Activated CD8-positive, alpha-beta memory T cell treated with anti-CD3 and anti-CD28 coated beads, Interleukin-2, amount 10 ng/mL, durations not matched to agents 7 days and 5 days (primary cell): ENCODE data around the gene PIM3. TPM values are rescaled to one million over a fixed set of nuclear protein-coding genes. Genes with fewer than 3 reads are reported as not detected.

ENCODE experiments used
- ATAC-seq: fragments of 150-1000 bp; cut with Tn5 transposase; one replicate; pipeline ENCODE4 v1.10.0; 2021; ENCODE audit warnings: moderate library complexity
- CTCF ChIA-PET: fragments of 350-600 bp; sonication (Branson Sonifier 250); formaldehyde crosslinking; loops from one replicate; lab custom pipeline; 2021; ENCODE audit warnings: antibody characterized with exemption; lab: Charles Lee
- DNase-seq: peaks from one replicate; pipeline ENCODE4 v3.0.0-alpha.2; 2020
- H3K27ac Mint-ChIP-seq: one replicate; pipeline ENCODE4 v1.8.0; 2021; ENCODE audit warnings: mild to moderate bottlenecking, mixed read lengths
- H3K27me3 Mint-ChIP-seq: one replicate; pipeline ENCODE4 v1.8.0; 2021; ENCODE audit warnings: mixed read lengths
- H3K36me3 Mint-ChIP-seq: one replicate; pipeline ENCODE4 v1.8.0; 2021; ENCODE audit warnings: mild to moderate bottlenecking, mixed read lengths
- H3K4me1 Mint-ChIP-seq: one replicate; pipeline ENCODE4 v1.8.0; 2021; ENCODE audit warnings: mixed read lengths
- H3K4me3 Mint-ChIP-seq: one replicate; pipeline ENCODE4 v1.8.0; 2021; ENCODE audit warnings: mild to moderate bottlenecking, moderate library complexity, mixed read lengths
- H3K9me3 Mint-ChIP-seq: one replicate; pipeline ENCODE4 v1.8.0; 2022; ENCODE audit warnings: low read depth, mixed read lengths
- total RNA-seq, 2 experiments: library from RNA; stranded (reverse); gene quantifications; one replicate each; pipeline ENCODE4 v1.2.3, GENCODE V29; 2021

Gene PIM3
- total RNA-seq, 2 experiments from 2014 or later: 53.4 to 79.7 TPM

DNA sequence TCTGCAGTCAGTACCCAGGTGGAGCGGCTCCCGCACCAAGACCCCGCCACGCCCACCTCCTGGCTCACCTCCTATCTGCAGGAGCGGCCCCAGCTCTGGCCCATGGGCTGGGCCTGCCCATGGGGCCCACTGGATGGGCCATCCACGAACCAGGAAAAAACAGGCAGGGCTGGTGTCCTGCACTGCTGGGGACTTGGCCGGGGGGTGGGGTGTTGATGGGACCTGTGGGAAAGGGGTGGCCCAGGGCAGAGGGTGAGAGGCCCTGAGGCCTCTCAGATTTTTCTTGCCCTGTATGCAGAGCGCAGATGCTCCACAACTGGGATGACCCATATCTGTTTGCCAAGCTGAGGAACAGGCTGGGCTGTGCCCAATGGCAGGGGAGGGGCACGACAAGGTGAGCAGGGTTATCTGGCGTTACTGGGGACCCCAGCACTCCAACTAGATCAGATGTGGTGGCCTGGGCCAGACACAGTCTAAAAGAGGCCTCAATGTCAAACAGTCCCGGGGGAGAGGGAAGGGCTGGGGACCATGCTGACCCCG lies 2.7 kb upstream of the PIM3 start:
- Mint-ChIP-seq H3K27ac (no peak overlapping the region), H3K4me3 (no peak overlapping the region), H3K36me3 (peaks cover 10% of the 10 kb centered on the region), H3K4me1 (peaks cover 13% of the 10 kb centered on the region), H3K9me3 (no peaks in the 10 kb centered on the region), H3K27me3 (no peaks in the 10 kb centered on the region)
- CTCF ChIA-PET: no interaction called here
- DNase-seq (no peak), ATAC-seq (no peak)

GRCh38 chr22:49958366-49958921 lies 2.1 kb upstream of the PIM3 start:
- DNase-seq: no peak
- Mint-ChIP-seq H3K4me1 (peaks cover 18% of the 10 kb centered on the region), H3K27ac (peak overlapping the region; percentile 11), H3K27me3 (no peaks in the 10 kb centered on the region), H3K36me3 (peaks cover 15% of the 10 kb centered on the region), H3K4me3 (peak overlapping the region; percentile 72), H3K9me3 (no peaks in the 10 kb centered on the region)
- ATAC-seq: no peak
- CTCF ChIA-PET: no interaction called here

DNA sequence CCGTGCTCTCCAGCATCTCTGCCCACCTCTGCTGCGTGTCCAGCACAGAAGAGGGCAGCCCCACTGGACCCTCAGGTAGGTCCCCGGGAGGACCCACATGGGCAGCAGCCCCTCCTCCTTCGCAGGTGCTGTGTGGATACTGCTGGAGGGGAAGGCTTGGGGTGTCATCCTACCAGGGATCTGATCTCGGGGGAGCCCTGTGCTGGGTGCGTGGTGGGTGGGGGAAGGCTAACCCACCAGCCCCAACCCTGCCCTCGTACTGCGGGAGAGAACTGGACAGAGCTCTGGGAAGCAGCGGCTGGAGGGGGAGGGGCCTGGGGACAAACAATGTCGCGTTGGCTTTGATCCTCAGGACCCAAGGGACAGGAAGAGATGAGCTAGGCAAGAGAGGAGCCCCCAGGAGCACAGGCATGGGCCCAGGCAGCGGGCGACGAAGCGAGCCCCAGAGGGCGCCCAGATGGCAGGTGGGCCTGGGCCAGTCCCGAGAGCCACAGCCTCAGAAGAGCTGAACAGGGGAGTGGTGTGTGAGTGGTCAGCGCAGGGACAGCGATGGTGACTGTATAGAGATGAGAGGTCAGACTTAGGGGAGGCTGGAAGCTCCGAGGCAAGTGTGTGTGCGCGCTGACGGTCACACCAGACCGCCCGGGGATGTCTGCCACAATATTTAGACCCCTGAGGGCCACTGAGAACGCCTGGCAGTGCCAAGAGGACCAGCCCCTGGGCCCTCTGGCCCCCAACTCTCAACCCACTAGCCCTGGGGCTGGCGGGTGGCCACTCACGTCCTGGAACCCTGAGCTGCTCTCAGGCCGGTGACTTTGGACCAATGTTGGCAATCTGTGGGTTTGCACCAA lies 1.4 kb upstream of the PIM3 start:
- Mint-ChIP-seq H3K9me3 (no peaks in the 10 kb centered on the region), H3K27me3 (no peaks in the 10 kb centered on the region), H3K4me3 (peak overlapping the region; percentile 72), H3K4me1 (peaks cover 26% of the 10 kb centered on the region), H3K27ac (peak overlapping the region; percentile 82), H3K36me3 (peaks cover 21% of the 10 kb centered on the region)
- ATAC-seq: no peak
- no peak for DNase-seq
- CTCF ChIA-PET: interaction anchor here (1.2 to 1.3 kb wide), 2 partner anchors 23 to 35 kb away, joined by 3 to 4 read pairs; no protein-coding TSS in a partner anchor

- Mint-ChIP-seq H3K27ac (peak overlapping the region; percentile 82), H3K27me3 (no peaks in the 10 kb centered on the region), H3K36me3 (peaks cover 23% of the 10 kb centered on the region), H3K4me3 (peak overlapping the region; percentile 72), H3K4me1 (peaks cover 29% of the 10 kb centered on the region), H3K9me3 (no peaks in the 10 kb centered on the region)
- CTCF ChIA-PET: interaction anchor here (1.0 to 1.3 kb wide), 3 partner anchors 11 to 34 kb away, joined by 3 to 4 read pairs (median 3); no protein-coding TSS in a partner anchor
- no peak for ATAC-seq
- no peak for DNase-seq
Observed at GRCh38 chr22:49959782-49960158, 802 bp upstream of the PIM3 start.

DNA sequence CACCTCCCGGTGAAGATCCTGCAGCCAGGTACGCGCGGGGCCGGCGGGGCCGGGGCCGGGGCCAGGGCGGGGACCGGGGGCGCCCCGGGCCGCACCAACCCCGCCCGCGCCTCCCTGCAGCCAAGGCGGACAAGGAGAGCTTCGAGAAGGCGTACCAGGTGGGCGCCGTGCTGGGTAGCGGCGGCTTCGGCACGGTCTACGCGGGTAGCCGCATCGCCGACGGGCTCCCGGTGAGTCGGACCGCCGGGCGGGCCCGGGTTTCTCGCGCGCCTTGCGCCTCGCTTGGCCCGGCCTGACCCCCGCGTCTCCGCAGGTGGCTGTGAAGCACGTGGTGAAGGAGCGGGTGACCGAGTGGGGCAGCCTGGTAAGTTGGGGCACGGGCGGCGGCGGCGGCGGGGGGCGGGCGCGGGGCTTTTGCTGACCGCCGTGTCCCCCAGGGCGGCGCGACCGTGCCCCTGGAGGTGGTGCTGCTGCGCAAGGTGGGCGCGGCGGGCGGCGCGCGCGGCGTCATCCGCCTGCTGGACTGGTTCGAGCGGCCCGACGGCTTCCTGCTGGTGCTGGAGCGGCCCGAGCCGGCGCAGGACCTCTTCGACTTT lies 531 bp downstream of the PIM3 start:
- H3K9me3 Mint-ChIP-seq: no peaks in the 10 kb centered on the region
- H3K36me3 Mint-ChIP-seq: peaks cover 23% of the 10 kb centered on the region
- peak overlapping the region; percentile 87 for H3K27ac Mint-ChIP-seq
- H3K4me3 Mint-ChIP-seq: peak overlapping the region; percentile 86
- H3K4me1 Mint-ChIP-seq: peaks cover 29% of the 10 kb centered on the region
- ATAC-seq (no peak), DNase-seq (peak; percentile 65)
- H3K27me3 Mint-ChIP-seq: no peaks in the 10 kb centered on the region
- CTCF ChIA-PET: interaction anchor here (0.8 to 2.7 kb wide), 3 partner anchors 25 to 230 kb away, joined by 3 to 9 read pairs (median 3); no protein-coding TSS in a partner anchor

DNA sequence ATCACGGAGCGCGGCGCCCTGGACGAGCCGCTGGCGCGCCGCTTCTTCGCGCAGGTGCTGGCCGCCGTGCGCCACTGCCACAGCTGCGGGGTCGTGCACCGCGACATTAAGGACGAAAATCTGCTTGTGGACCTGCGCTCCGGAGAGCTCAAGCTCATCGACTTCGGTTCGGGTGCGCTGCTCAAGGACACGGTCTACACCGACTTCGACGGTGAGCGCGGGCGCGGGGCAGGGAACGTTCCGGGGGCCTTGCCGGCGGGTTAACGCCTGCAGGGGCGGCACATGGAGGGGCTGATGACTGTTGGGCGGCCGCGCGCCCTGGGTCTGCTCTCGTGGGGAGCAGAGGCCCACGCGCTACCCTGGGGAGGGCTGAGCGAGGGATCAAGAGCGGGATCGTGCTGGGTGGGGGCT lies 1.0 kb downstream of the PIM3 start:
- ATAC-seq (no peak), DNase-seq (no peak)
- Mint-ChIP-seq H3K4me3 (peak overlapping the region; percentile 86), H3K36me3 (peaks cover 23% of the 10 kb centered on the region), H3K27me3 (no peaks in the 10 kb centered on the region), H3K27ac (peak overlapping the region; percentile 87), H3K4me1 (peaks cover 29% of the 10 kb centered on the region), H3K9me3 (no peaks in the 10 kb centered on the region)
- CTCF ChIA-PET: interaction anchor here (0.8 to 2.7 kb wide), 5 partner anchors 9 to 229 kb away, joined by 3 to 9 read pairs (median 4); no protein-coding TSS in a partner anchor

DNA sequence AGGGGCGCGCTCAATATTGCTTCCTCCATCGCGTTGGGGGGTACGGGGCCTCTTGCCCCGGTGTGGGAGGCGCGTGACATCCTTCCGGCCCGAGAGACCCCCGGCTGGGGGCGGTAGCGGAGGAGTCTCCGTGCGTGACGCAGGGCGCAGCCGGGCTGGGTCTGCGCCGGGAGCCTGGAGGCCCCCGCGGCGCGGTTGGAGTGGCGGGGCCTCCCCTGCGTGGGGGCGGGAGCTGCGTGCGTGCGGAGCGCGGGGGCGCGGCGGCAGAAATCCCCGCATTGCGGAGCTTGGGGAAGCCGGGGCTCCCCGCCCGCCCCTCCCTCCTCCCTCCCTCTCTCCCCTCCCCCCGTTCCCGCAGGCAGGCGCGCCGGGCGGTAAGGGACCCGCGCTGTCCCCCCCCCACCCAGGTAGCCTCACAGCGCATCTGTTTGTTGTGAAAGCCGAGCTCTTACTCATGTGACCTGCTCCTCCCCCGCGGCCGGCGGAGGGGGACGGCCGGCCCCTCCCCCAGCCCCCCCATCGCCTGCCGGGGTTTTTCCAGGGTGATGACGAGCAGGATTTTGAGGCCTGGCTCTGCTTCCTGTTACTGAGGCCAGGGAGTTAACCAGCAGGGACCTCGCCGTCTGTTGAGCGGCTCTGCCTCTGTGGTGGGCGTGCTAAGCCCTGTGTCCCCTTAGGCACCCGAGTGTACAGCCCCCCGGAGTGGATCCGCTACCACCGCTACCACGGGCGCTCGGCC lies 1.6 kb downstream of the PIM3 start:
- H3K36me3 Mint-ChIP-seq: peaks cover 23% of the 10 kb centered on the region
- peak; percentile 3 for ATAC-seq

GRCh38 chr22:49962751-49963646 lies 2.4 kb downstream of the PIM3 start:
- Mint-ChIP-seq H3K36me3 (peaks cover 23% of the 10 kb centered on the region), H3K27me3 (no peaks in the 10 kb centered on the region), H3K4me1 (peaks cover 29% of the 10 kb centered on the region), H3K27ac (peak overlapping the region; percentile 81), H3K4me3 (peak overlapping the region; percentile 86), H3K9me3 (no peaks in the 10 kb centered on the region)
- CTCF ChIA-PET: interaction anchor here (1.1 to 2.7 kb wide), 3 partner anchors 8 to 27 kb away, joined by 5 to 9 read pairs (median 5); no protein-coding TSS in a partner anchor
- ATAC-seq (no peak), DNase-seq (peak; percentile 41)

More for the DNA sequence above, 1.6 kb downstream of the PIM3 start:
- no peaks in the 10 kb centered on the region for H3K9me3 Mint-ChIP-seq
- no peaks in the 10 kb centered on the region for H3K27me3 Mint-ChIP-seq
- DNase-seq: peak; percentile 86
- peak overlapping the region; percentile 87 for H3K27ac Mint-ChIP-seq
- H3K4me3 Mint-ChIP-seq: peak overlapping the region; percentile 86
- peaks cover 29% of the 10 kb centered on the region for H3K4me1 Mint-ChIP-seq
- CTCF ChIA-PET: interaction anchor here (0.8 to 2.7 kb wide), 6 partner anchors 9 to 228 kb away, joined by 3 to 9 read pairs (median 4); no protein-coding TSS in a partner anchor

DNA sequence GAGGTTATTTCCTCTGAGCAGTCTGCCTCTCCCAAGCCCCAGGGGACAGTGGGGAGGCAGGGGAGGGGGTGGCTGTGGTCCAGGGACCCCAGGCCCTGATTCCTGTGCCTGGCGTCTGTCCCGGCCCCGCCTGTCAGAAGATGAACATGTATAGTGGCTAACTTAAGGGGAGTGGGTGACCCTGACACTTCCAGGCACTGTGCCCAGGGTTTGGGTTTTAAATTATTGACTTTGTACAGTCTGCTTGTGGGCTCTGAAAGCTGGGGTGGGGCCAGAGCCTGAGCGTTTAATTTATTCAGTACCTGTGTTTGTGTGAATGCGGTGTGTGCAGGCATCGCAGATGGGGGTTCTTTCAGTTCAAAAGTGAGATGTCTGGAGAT lies 3.1 kb downstream of the PIM3 start:
- Mint-ChIP-seq H3K27me3 (no peaks in the 10 kb centered on the region), H3K4me3 (peak overlapping the region; percentile 86), H3K9me3 (no peaks in the 10 kb centered on the region), H3K36me3 (peaks cover 23% of the 10 kb centered on the region), H3K4me1 (peaks cover 29% of the 10 kb centered on the region), H3K27ac (peak overlapping the region; percentile 73)
- CTCF ChIA-PET: interaction anchor here (1.6 to 2.7 kb wide), 2 partner anchors 16 to 28 kb away, joined by 5 to 9 read pairs; no protein-coding TSS in a partner anchor
- ATAC-seq: no peak
- no peak for DNase-seq

- peak; percentile 49 for DNase-seq
- Mint-ChIP-seq H3K9me3 (no peaks in the 10 kb centered on the region), H3K4me3 (peak overlapping the region; percentile 86), H3K27me3 (no peaks in the 10 kb centered on the region), H3K36me3 (peaks cover 23% of the 10 kb centered on the region), H3K4me1 (peaks cover 23% of the 10 kb centered on the region), H3K27ac (peak overlapping the region; percentile 73)
- CTCF ChIA-PET: no interaction called here
- no peak for ATAC-seq
Observed at GRCh38 chr22:49964136-49965090, 3.8 kb downstream of the PIM3 start.
